ENCODE data around the gene RNF8.

Gene RNF8

DNA sequence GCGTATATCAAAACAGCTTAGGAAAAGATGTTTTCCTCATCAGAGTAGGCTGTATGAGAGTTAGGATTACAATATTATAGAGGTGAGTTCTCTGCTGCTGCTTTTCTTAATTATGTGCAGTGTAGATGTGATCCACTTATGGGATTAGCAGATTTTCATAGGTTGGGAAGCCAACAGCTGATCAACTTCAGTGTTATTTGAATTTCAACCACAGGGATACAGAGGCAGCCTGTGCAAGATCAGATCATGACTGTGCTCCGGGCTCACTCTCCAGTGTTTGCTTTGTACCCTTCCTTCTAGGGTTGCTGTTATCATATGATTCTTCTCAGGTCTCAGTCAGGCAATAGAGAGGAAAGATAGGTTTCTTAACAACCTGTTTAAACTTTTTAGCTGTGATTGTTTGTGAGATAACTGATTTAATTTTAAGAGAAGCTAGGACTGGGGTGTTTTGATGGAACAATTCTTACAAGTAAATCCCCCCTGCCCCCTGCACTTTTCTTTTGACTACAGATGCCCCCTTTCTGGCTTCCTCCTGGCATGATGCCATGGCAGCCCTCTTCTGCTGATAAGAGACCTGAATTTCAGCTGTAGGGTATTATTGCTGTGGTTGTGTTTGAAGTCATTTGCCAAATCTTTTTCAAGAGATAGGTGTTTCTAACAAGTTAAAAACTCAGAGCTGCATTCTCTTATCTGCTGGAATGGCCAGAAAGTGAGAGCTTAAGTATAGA is 8.5 kb downstream of the RNF8 start:
- no peak for DNase-seq

DNA sequence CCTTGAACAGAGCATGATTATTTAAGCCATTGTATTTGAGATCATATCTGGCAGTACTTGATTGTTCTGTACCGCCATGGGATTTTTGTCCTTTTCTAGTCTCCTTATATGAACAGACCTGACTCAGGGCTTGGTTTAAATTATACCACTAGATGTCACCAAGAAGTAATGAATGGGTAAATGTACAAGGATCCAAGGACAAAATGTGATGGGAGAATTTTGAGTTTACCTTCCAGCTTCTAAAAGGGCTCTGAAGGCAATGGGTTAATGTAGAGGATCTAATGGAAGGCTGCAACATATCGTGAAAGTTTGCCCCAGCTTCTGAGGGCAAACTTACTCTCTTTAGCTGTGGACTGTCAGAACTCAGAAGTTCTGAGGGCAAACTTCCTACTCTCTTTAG is 12.0 kb downstream of the RNF8 start:
- DNase-seq = no peak

- DNase-seq = no peak
These were observed 13.1 kb downstream of the RNF8 start for GRCh38 chr6:37366910-37367309.

- no peak for DNase-seq
These were observed 15.2 kb downstream of the RNF8 start for GRCh38 chr6:37368961-37369320.

DNA sequence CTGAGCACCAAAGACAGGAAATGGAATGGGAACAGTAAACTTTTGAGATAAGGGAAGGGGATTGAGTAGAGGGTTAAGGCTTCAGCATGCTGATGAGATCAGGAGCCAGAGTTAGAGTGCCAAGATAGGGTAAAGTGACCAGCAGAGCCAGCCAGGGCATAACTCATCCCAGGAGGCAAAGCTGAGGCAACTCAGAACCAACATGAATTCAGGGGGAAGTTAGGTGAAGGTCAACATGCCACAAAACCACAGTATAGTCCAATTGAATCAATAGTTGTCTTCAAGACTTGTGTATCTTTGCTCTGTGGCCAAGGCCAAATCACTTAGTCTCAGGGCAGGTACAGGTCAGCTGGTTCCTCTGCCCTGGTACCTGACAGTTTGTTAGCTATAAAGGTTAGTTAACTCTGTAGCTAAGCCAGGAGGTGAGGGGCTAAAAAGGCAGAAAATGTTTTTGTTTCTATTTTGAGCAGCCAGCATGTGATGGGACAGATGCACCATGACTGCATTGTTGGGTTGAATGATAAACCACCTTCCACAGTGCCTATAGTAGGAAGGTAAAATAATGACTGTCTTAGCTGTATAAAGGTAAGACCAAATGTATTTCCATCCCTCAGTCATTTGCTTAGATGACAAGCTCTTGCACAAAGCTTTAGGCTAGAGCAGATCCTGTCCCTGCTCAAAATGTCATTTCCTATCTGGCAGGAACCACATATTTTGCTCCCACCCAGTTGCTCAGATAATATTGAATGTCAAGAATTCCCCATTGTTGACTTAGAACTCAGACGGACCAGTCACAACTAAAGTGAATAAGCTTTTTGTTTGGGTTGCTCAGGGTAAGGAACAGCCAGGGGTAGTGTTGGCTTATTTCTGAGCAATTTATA is 15.8 kb downstream of the RNF8 start:
- DNase-seq = no peak

- no peak for DNase-seq
These were observed 17.6 kb downstream of the RNF8 start for GRCh38 chr6:37371154-37372083.

- no peak for DNase-seq
These were observed 18.3 kb downstream of the RNF8 start for GRCh38 chr6:37372116-37372515.

GRCh38 chr6:37373822-37374471 is 20.2 kb downstream of the RNF8 start:
- DNase-seq = no peak

DNA sequence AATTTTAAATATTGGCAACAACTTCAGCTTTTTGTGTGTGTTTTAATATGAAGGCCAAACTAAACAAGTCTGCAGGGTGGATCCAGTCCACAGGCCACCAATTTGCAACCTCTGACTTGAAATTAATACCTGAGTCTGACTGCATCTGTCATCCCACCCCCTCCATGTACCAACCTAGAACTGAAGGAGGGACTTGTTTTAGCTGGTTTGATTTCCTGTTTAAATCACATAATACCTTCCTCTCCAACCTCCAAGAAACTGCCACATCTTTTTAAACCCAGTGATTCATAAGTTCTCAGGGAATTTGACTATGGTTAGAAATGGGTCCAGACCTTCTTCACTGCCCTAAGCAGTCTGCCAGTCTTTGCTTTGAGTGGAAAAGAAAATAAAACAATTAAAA is 21.6 kb downstream of the RNF8 start:
- no peak for DNase-seq

GRCh38 chr6:37376078-37376743 is 22.4 kb downstream of the RNF8 start:
- DNase-seq = no peak

DNA sequence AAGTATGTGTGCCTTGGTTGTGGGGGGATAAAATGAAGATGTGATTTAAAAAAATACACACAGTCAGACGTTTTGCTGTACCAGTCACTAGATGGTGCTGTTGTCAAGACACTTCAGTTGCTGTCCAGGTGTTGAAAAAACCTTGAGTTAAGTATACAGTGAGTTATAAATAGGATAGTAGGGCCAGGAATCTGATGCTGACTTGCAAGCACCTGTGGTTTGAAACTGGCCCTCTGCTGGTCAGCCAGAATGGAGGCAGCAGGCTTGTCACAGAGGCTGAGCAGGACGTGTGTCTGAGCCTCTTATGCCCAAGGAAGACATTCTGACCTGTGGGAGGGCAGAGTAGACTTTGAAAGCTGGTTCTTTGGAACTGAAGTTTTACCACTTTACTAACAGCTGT is 27.8 kb downstream of the RNF8 start:
- DNase-seq = no peak

- no peak for DNase-seq
These were observed 29.4 kb downstream of the RNF8 start for GRCh38 chr6:37382994-37383765.

DNA sequence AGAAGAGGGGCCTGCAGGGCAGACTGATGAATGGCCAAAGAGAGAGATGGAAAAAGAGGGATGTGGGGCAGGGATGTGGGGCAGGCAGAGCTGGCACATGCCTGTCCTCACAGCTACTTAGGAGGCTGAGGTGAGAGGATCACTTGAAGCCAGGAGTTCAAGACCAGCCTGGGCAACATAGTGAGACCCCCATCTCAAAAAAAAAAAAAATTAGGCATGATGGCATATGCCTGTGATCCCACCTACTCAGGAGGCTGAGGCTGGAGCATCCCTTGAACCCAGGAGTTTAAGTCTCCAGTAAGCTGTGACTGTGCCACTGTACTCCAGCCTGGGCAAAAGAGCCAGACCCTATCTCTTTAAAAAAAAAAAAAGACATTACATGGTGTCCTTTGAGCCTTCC is 34.8 kb downstream of the RNF8 start:
- no peak for DNase-seq

DNA sequence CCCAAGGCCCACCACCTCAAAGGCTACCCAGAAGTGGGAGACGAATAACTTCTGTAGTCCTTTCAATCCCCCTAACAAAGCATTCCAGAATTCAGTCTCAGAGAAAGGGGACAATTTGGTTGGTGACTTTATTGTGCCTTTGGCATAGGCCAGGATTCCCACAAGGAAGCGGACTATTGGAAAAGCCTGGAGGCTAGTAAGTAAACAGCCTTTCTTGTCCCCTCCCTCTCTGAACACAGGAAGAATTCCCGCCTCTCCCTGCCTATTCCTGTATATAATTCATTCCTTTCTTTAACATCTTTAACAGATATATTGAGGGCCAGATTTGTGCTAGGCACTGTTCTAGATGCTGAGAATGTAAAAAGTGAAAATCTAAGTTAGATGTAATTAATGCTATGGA is 36.1 kb downstream of the RNF8 start:
- no peak for DNase-seq

DNA sequence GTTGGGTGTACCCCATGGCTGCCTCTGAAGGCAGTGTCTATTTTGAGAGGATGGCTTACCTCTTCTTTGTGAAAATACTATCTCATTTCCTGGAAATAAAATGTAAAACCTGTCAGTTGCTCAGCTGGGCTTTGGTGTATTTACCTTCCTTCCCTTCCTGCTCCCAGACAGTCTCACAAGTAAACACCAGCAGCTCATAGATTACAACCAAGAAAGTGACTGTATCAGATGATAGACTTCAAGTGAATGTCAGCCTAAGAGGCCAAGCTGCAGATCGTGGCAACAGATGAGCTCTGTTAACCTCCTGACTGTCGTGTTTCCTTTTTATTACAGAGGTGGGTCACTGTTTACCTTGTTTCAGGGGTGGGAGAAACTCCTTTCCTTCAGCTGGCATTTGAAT is 37.3 kb downstream of the RNF8 start:
- no peak for DNase-seq

DNA sequence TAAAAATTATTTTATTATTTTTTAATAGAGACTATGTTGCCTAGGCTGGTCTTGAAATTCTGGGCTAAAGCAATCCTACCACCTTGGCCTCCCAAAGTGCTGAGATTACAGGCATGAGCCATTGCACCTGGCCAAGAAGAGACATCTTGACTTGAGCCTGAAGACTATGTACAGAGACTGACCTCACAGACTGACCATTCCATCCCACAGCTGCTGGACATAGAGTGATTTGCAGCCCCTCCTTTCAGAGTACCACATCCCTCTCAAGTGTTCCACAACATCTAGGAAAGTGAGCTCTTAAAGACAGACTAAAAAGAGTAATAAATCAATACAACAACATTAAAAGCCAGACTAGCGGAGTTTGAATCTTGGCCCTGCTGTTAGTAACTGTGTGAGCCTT is 39.0 kb downstream of the RNF8 start:
- no peak for DNase-seq

GRCh38 chr6:37393381-37393929 is 39.7 kb downstream of the RNF8 start:
- DNase-seq = no peak

- no peak for DNase-seq
These were observed 42.9 kb downstream of the RNF8 start for GRCh38 chr6:37396571-37397180.

- no peak for DNase-seq
These were observed 45.3 kb downstream of the RNF8 start for GRCh38 chr6:37399131-37399530.

DNA sequence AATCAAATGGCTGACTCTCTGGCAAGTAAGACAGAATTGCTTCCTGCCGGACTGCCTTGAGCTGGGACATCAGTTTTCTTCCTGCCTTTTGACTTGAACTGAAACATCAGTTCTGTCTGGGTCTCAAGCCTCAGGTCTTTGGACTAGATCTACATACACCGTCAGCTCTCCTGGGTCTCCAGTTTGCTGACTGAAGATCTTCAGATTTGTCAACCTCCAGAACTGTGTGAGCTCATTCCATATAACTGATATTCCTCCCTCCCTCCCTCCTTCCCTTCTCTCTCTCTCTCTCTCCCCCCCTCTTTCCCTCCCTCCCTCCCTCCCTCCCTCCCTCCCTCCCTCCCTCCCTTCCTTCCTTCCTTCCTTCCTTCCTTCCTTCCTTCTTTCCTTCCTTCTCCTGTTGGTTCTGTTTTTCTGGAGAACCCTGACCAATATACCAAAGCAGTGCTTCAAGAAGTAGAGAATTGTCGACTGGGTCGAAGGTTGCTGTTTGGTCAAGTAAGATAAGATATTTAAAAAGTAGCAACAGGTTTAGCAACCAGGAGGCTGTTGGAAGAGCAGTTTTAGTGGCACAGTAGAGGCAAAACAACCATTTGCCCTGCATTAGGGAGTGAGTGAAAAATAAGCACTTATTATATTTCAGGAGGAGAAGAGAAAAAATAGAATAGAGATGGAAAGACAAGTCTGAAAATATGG is 46.2 kb downstream of the RNF8 start:
- no peak for DNase-seq
